Caco-2 (cell line): ENCODE measurements around the gene ETHE1. TPM values are rescaled to one million over a fixed set of nuclear protein-coding genes. Genes with fewer than 3 reads are reported as not detected.
A peak's percentile ranks its signal among the peaks of the same experiment; 100 is the strongest.

Source experiments
- BruUV-seq: library from RNA; stranded (reverse); fragments of 400-500 nt; replicated peaks from 2 replicates; lab custom pipeline; 2021; lab: Mats Ljungman, UMichigan
- CTCF ChIA-PET: fragments of 300-600 bp; sonication (Branson Sonifier 250); formaldehyde crosslinking; loops from one replicate; lab custom pipeline; 2022; ENCODE audit warnings: antibody characterized with exemption; lab: Charles Lee
- POLR2A ChIA-PET: fragments of 300-600 bp; sonication (Branson Sonifier 250); formaldehyde crosslinking; loops from one replicate; lab custom pipeline; 2022; ENCODE audit warnings: antibody characterized with exemption; lab: Charles Lee
- DNase-seq, 2 experiments: peaks; one replicate each; pipeline versions ENCODE4 v3.0.0 to v3.0.0-alpha.2; 2020 to 2022
- H3K27me3 ChIP-seq: replicated peaks from 2 replicates; pipeline ENCODE4 v1.6.0; 2011; ENCODE audit warnings: low read length; ENCODE audit not compliant: control insufficient read depth, insufficient read depth
- H3K36me3 ChIP-seq: 2 replicates; pipeline ENCODE4 v1.5.1; 2011; ENCODE audit warnings: low read length; ENCODE audit not compliant: control insufficient read depth, insufficient read depth
- H3K4me1 ChIP-seq: fragments of 250-450 bp; sonication (Bioruptor Pico); 2 replicates; pipeline ENCODE4 v1.5.1; 2020; ENCODE audit warnings: mild to moderate bottlenecking
- H3K4me3 ChIP-seq: 2 replicates; pipeline ENCODE4 v1.5.1; 2011; ENCODE audit warnings: low read depth, mild to moderate bottlenecking, control low read depth, low read length
- H3K9me3 ChIP-seq: fragments of 250-450 bp; sonication (Bioruptor Pico); 2 replicates; pipeline ENCODE4 v1.5.1; 2020; ENCODE audit warnings: mild to moderate bottlenecking, moderate library complexity
- H3K27ac Mint-ChIP-seq: one replicate; pipeline ENCODE4 v1.8.0; 2022; ENCODE audit warnings: mixed read lengths; ENCODE audit not compliant: unreplicated experiment
- H3K27me3 Mint-ChIP-seq: one replicate; pipeline ENCODE4 v1.8.0; 2022; ENCODE audit warnings: mixed read lengths; ENCODE audit not compliant: insufficient read depth, unreplicated experiment
- H3K36me3 Mint-ChIP-seq: one replicate; pipeline ENCODE4 v1.8.0; 2022; ENCODE audit warnings: mild to moderate bottlenecking, mixed read lengths; ENCODE audit not compliant: insufficient read depth, unreplicated experiment
- H3K4me1 Mint-ChIP-seq: one replicate; pipeline ENCODE4 v1.8.0; 2022; ENCODE audit warnings: low read depth, mixed read lengths; ENCODE audit not compliant: unreplicated experiment
- H3K4me3 Mint-ChIP-seq: one replicate; pipeline ENCODE4 v1.8.0; 2022; ENCODE audit warnings: mild to moderate bottlenecking, moderate library complexity, mixed read lengths; ENCODE audit not compliant: unreplicated experiment
- H3K9me3 Mint-ChIP-seq: one replicate; pipeline ENCODE4 v1.8.0; 2022; ENCODE audit warnings: mixed read lengths; ENCODE audit not compliant: unreplicated experiment
- intact Hi-C: fragments of 100-400 bp; cut with micrococcal nuclease; formaldehyde crosslinking; loops from one replicate; pipeline ENCODE4 v1.10.0; 2022; ENCODE audit not compliant: unreplicated experiment
- total RNA-seq: library from RNA; stranded (reverse); gene quantifications from 2 replicates; pipeline ENCODE4 v1.2.3, GENCODE V29; 2022
- TF ChIP-seq, protein P1 (sequence below), 2 experiments: fragments of 200-600 bp in 1 of 2; IDR thresholded peaks; 1 replicate in 1 of 2; 2 replicates in 1 of 2; pipeline versions ENCODE4 v1.5.1 to v1.8.0; 2011 to 2022; ENCODE audit warnings: antibody characterized with exemption in 1 of 2, control low read depth in 1 of 2, inconsistent platforms in 1 of 2, low read depth in 1 of 2, low read length in 1 of 2, mild to moderate bottlenecking in 1 of 2, moderate library complexity in 1 of 2; ENCODE audit not compliant: insufficient read depth in 1 of 2, severe bottlenecking in 1 of 2, unreplicated experiment in 1 of 2

ETHE1 gene
- total RNA-seq, 1 experiment from 2014 or later: 39.6 TPM

DNA sequence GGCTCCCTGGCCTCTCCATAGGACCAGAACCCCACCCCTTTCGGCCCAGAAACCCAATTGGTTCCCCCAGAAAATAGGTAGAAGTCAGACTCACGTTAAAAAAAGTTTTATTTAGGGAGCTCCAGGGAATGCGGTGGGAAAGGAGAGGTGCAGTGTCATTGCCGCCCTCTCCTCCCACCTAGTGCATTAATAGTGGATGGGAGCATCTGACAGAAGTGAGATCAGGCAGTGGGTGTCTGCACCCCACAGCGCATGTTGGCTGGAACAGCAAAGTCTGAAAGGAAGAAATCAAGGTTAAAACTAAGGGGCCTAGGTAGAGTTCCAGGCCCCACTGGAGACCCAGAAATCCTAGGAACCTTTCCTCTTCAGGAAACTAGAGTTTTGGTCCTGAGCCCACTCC lies 20.4 kb downstream of the ETHE1 start:
- H3K9me3 ChIP-seq: no peaks in the 10 kb centered on the region
- DNase-seq: no peak
- BruUV-seq: no TSS peak
- H3K4me1 ChIP-seq: peaks cover 9% of the 10 kb centered on the region; the same call in 1 of the 2 replicates
- CTCF ChIA-PET: interaction anchor here (1.4 kb wide), 1 partner anchor 59 kb away, joined by 7 read pairs; no protein-coding TSS in a partner anchor
- H3K36me3 ChIP-seq: peaks cover 2% of the 10 kb centered on the region; the same call in 1 of the 2 replicates
- Mint-ChIP-seq H3K4me1 (peaks cover 24% of the 10 kb centered on the region), H3K9me3 (no peaks in the 10 kb centered on the region), H3K36me3 (peaks cover 44% of the 10 kb centered on the region), H3K27me3 (no peaks in the 10 kb centered on the region), H3K4me3 (no peak overlapping the region), H3K27ac (no peak overlapping the region)
- H3K4me3 ChIP-seq: no peak overlapping the region
- intact Hi-C loops: no loop called here
- H3K27me3 ChIP-seq: no peaks in the 10 kb centered on the region
- POLR2A ChIA-PET: no interaction called here
- TF ChIP-seq, protein P1, sequence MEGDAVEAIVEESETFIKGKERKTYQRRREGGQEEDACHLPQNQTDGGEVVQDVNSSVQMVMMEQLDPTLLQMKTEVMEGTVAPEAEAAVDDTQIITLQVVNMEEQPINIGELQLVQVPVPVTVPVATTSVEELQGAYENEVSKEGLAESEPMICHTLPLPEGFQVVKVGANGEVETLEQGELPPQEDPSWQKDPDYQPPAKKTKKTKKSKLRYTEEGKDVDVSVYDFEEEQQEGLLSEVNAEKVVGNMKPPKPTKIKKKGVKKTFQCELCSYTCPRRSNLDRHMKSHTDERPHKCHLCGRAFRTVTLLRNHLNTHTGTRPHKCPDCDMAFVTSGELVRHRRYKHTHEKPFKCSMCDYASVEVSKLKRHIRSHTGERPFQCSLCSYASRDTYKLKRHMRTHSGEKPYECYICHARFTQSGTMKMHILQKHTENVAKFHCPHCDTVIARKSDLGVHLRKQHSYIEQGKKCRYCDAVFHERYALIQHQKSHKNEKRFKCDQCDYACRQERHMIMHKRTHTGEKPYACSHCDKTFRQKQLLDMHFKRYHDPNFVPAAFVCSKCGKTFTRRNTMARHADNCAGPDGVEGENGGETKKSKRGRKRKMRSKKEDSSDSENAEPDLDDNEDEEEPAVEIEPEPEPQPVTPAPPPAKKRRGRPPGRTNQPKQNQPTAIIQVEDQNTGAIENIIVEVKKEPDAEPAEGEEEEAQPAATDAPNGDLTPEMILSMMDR (IDR thresholded peaks at IDR 0.05; ENCODE audit: insufficient read depth in 1 of 2, low read depth in 1 of 2, low read length in 1 of 2, severe bottlenecking in 1 of 2, unreplicated experiment in 1 of 2): no peak

DNA sequence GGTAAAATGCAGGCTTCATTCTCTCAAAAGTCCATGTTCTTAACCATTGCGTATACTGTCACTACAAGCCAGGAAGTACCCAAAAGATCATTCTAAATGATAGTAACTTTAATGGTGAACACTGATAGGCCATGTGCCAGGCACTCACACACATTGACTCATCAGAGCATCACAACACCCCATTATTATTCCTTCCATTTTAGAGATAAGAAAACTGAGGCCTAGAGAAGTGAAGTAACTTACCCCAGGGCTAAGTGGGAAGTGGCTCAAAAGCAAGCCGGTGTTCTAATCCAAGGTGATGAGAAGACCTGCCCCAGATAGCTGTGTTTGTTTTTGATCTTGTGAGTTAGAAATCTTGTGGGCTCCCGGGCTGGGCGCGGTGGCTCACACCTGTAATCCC lies 21.1 kb downstream of the ETHE1 start:
- H3K4me3 ChIP-seq: no peak overlapping the region
- Mint-ChIP-seq H3K27me3 (no peaks in the 10 kb centered on the region), H3K36me3 (peaks cover 47% of the 10 kb centered on the region), H3K4me3 (peak overlapping the region; percentile 90), H3K9me3 (no peaks in the 10 kb centered on the region), H3K27ac (no peak overlapping the region), H3K4me1 (peaks cover 24% of the 10 kb centered on the region)
- intact Hi-C loops: loop anchor here (2.0 kb wide), 1 partner anchor 27 kb away; the partner anchor contains the start of gene ZNF575
- no peaks in the 10 kb centered on the region for H3K27me3 ChIP-seq
- ChIA-PET POLR2A (no interaction called here), CTCF (no interaction called here)
- no peak for DNase-seq
- TF ChIP-seq, protein P1 (IDR thresholded peaks at IDR 0.05; ENCODE audit: insufficient read depth in 1 of 2, low read depth in 1 of 2, low read length in 1 of 2, severe bottlenecking in 1 of 2, unreplicated experiment in 1 of 2): no peak
- H3K36me3 ChIP-seq: peaks cover 2% of the 10 kb centered on the region; the same call in 1 of the 2 replicates
- peaks cover 9% of the 10 kb centered on the region; the same call in 1 of the 2 replicates for H3K4me1 ChIP-seq
- no TSS peak for BruUV-seq
- H3K9me3 ChIP-seq: no peaks in the 10 kb centered on the region

GRCh38 chr19:43505186-43505456 lies 21.9 kb downstream of the ETHE1 start:
- no TSS peak for BruUV-seq
- no peaks in the 10 kb centered on the region for H3K9me3 Mint-ChIP-seq

More at GRCh38 chr19:43505186-43505456, 21.9 kb downstream of the ETHE1 start:
- Mint-ChIP-seq H3K36me3 (peaks cover 46% of the 10 kb centered on the region), H3K4me3 (peak overlapping the region; percentile 90), H3K4me1 (peaks cover 24% of the 10 kb centered on the region), H3K27me3 (no peaks in the 10 kb centered on the region), H3K27ac (peak overlapping the region; percentile 92)
- CTCF ChIA-PET: interaction anchor here (1.5 to 2.4 kb wide), 4 partner anchors 14 to 58 kb away, joined by 5 to 29 read pairs (median 16); partner anchors contain the start of gene ZNF575
- TF ChIP-seq, protein P1 (IDR thresholded peaks at IDR 0.05; ENCODE audit: insufficient read depth in 1 of 2, low read depth in 1 of 2, low read length in 1 of 2, severe bottlenecking in 1 of 2, unreplicated experiment in 1 of 2): no peak
- Histone ChIP-seq H3K36me3 (peaks cover 2% of the 10 kb centered on the region; the same call in 1 of the 2 replicates), H3K27me3 (no peaks in the 10 kb centered on the region), H3K9me3 (no peaks in the 10 kb centered on the region), H3K4me1 (peaks cover 13% of the 10 kb centered on the region; the same call in 1 of the 2 replicates), H3K4me3 (peak overlapping the region; percentile 91)
- POLR2A ChIA-PET: interaction anchor here (1.2 to 2.0 kb wide), 2 partner anchors 42 to 73 kb away, joined by 3 to 17 read pairs; no protein-coding TSS in a partner anchor
- DNase-seq: no peak
- intact Hi-C loops: loop anchor here (2.0 kb wide), 1 partner anchor 28 kb away; the partner anchor contains the start of gene ZNF575
